PC-3 (cell line): Measurements from ENCODE around the gene RBM18. TPM values are rescaled to one million over a fixed set of nuclear protein-coding genes. Genes with fewer than 3 reads are reported as not detected.

ENCODE experiments used
- ATAC-seq: fragments of 200-7000 bp; cut with Tn5 transposase; 2 replicates; pipeline ENCODE4 v1.9.1; 2020; ENCODE audit warnings: mild to moderate bottlenecking, moderate library complexity
- BruUV-seq: library from RNA; stranded (reverse); fragments of 400-500 nt; replicated peaks from 2 replicates; lab custom pipeline; 2021; lab: Mats Ljungman, UMichigan
- CTCF ChIA-PET: fragments of 300-600 bp; sonication (Branson Sonifier 250); formaldehyde crosslinking; loops from one replicate; lab custom pipeline; 2022; ENCODE audit warnings: antibody characterized with exemption; lab: Charles Lee
- POLR2A ChIA-PET: fragments of 300-600 bp; sonication (Branson Sonifier 250); formaldehyde crosslinking; loops from one replicate; lab custom pipeline; 2022; ENCODE audit warnings: antibody characterized with exemption; ENCODE audit not compliant: unreplicated experiment; lab: Charles Lee
- DNase-seq: peaks from one replicate; pipeline ENCODE4 v3.0.0-alpha.2; 2015
- H2AFZ ChIP-seq: fragments of 300-600 bp; sonication (generic); 2 replicates; pipeline ENCODE4 v1.6.0; 2016; ENCODE audit warnings: antibody characterized with exemption, low read length
- H3F3A ChIP-seq: fragments of 300-600 bp; sonication (generic); one replicate; pipeline ENCODE4 v1.6.0; 2017; ENCODE audit warnings: antibody characterized with exemption, low read length, control low read depth, mild to moderate bottlenecking; ENCODE audit not compliant: unreplicated experiment
- H3K27ac ChIP-seq: fragments of 300-600 bp; sonication (generic); 2 replicates; pipeline ENCODE4 v1.5.1; 2016; ENCODE audit warnings: mild to moderate bottlenecking, low read length
- H3K27me3 ChIP-seq: fragments of 300-600 bp; sonication (generic); 2 replicates; pipeline ENCODE4 v1.6.1; 2016; ENCODE audit warnings: low read length, mixed read lengths
- H3K36me3 ChIP-seq: fragments of 300-600 bp; sonication (generic); 2 replicates; pipeline ENCODE4 v1.6.1; 2016; ENCODE audit warnings: low read depth, mixed run types, low read length, mixed read lengths
- H3K4me1 ChIP-seq: fragments of 300-600 bp; sonication (generic); 2 replicates; pipeline ENCODE4 v1.5.1; 2016; ENCODE audit warnings: low read length; ENCODE audit not compliant: insufficient read depth
- H3K4me2 ChIP-seq: fragments of 300-600 bp; sonication (generic); 2 replicates; pipeline ENCODE4 v1.6.0; 2016; ENCODE audit warnings: low read length
- H3K4me3 ChIP-seq: fragments of 300-600 bp; sonication (generic); 2 replicates; pipeline ENCODE4 v1.5.1; 2016; ENCODE audit warnings: mild to moderate bottlenecking, low read length, mixed read lengths
- H3K79me2 ChIP-seq: fragments of 300-600 bp; sonication (generic); 2 replicates; pipeline ENCODE4 v1.6.1; 2017; ENCODE audit warnings: low read length, mixed read lengths
- H3K9ac ChIP-seq: fragments of 300-600 bp; sonication (generic); 2 replicates; pipeline ENCODE4 v1.6.0; 2016; ENCODE audit warnings: mild to moderate bottlenecking, low read length
- H3K9me2 ChIP-seq: fragments of 300-600 bp; sonication (generic); replicated peaks from 2 replicates; pipeline ENCODE4 v1.6.1; 2016; ENCODE audit warnings: mixed run types, low read length, mixed read lengths
- H3K9me3 ChIP-seq: fragments of 300-600 bp; sonication (generic); 2 replicates; pipeline ENCODE4 v1.6.1; 2016; ENCODE audit warnings: low read length, mixed read lengths
- H4K20me1 ChIP-seq: fragments of 300-600 bp; sonication (generic); 2 replicates; pipeline ENCODE4 v1.6.1; 2016; ENCODE audit warnings: low read length, mixed read lengths
- CTCF ChIP-seq: fragments of 300-600 bp; sonication (generic); conservative IDR thresholded peaks from 2 replicates; pipeline ENCODE4 v1.5.1; 2017; ENCODE audit warnings: antibody characterized with exemption, low read depth, mild to moderate bottlenecking, low read length
- EZH2 ChIP-seq: fragments of 300-600 bp; sonication (generic); IDR thresholded peaks from one replicate; pipeline ENCODE4 v1.6.1; 2017; ENCODE audit warnings: antibody characterized with exemption, mild to moderate bottlenecking, low read length; ENCODE audit not compliant: unreplicated experiment
- EZH2phosphoT487 ChIP-seq: fragments of 300-600 bp; sonication (generic); IDR thresholded peaks from 2 replicates; pipeline ENCODE4 v1.6.1; 2018; ENCODE audit warnings: mild to moderate bottlenecking, antibody characterized with exemption, low read length, borderline replicate concordance
- intact Hi-C: fragments of 100-400 bp; cut with micrococcal nuclease; formaldehyde crosslinking; loops from 2 replicates; pipeline ENCODE4 v1.9.0; 2023
- total RNA-seq: library from RNA; depleted of rRNA; stranded (reverse); fragments of >200 nt; gene quantifications from 2 replicates; pipeline ENCODE4 v1.2.3, GENCODE V29; 2014

RBM18 gene
- total RNA-seq, 1 experiment from 2014 or later: 8.3 TPM

DNA sequence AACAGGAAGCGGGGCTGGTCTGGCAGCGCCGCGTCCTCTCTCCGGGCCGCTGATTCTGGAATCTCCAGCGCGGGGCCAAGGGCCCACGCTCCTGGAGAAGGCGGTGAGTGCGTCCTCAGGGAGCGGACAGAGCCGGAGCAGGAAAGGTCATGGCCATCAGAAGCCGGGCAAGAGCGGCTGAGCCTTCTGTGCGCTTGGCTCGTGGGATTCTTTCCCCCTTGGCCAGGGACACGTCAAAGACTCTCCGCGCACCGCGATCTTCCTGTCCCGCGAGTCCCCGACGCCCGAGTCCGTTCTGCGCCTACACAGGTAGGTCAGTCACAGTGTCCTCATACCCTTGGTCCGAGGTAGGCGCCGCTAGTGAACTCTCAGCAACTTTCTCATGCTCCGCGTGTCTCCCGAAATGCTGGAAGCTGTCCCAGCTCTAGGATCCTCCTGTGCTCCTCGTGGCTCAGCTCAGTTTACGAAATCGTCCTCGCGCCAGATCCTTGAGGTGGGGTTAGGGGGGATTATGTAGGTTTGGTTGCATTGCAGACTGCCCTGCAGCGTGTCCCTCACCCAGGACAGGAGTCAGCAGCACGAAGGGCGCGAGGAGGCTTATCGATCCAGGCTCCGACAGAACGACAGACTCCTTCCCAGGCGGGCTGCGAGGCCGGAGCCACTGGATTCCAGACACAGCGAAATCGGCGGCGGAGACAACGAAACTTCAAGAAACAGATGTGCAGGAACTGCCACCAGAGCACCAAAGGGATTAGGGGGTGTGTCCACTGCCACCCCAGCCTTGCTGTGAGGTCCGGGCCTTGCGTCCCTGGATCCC, 44.6 kb downstream of the RBM18 start:
- no TSS peak for BruUV-seq
- POLR2A ChIA-PET: no interaction called here
- Histone ChIP-seq H3K9me3 (no peaks in the 10 kb centered on the region), H3K36me3 (no peaks in the 10 kb centered on the region), H2AFZ (no peak overlapping the region), H3K4me3 (no peak overlapping the region), H3K27me3 (no peaks in the 10 kb centered on the region), H3K4me1 (peaks cover 19% of the 10 kb centered on the region), H3K9me2 (no peaks in the 10 kb centered on the region), H3K4me2 (no peak overlapping the region), H3K27ac (no peak overlapping the region), H3K9ac (no peak overlapping the region), H4K20me1 (no peaks in the 10 kb centered on the region), H3K79me2 (no peaks in the 10 kb centered on the region), H3F3A (no peaks in the 10 kb centered on the region)
- ATAC-seq (no peak), DNase-seq (no peak)
- intact Hi-C loops: no loop called here
- CTCF ChIA-PET: no interaction called here
- no peak for TF ChIP-seq EZH2phosphoT487
- no peak for TF ChIP-seq CTCF
- no peak for TF ChIP-seq EZH2

GRCh38 chr9:122218935-122219855, 45.4 kb downstream of the RBM18 start:
- H2AFZ ChIP-seq: no peak overlapping the region
- ChIA-PET POLR2A (no interaction called here), CTCF (no interaction called here)
- no peak overlapping the region for H3K9ac ChIP-seq
- peaks cover 19% of the 10 kb centered on the region for H3K4me1 ChIP-seq
- no TSS peak for BruUV-seq
- no peak overlapping the region for H3K4me3 ChIP-seq
- no peaks in the 10 kb centered on the region for H4K20me1 ChIP-seq
- TF ChIP-seq EZH2phosphoT487: no peak
- no peak for TF ChIP-seq EZH2
- no peak for TF ChIP-seq CTCF
- no peaks in the 10 kb centered on the region for H3K27me3 ChIP-seq
- ATAC-seq: no peak
- no peaks in the 10 kb centered on the region for H3K79me2 ChIP-seq
- no peaks in the 10 kb centered on the region for H3F3A ChIP-seq
- no peaks in the 10 kb centered on the region for H3K9me2 ChIP-seq
- H3K4me2 ChIP-seq: no peak overlapping the region
- no peaks in the 10 kb centered on the region for H3K36me3 ChIP-seq
- intact Hi-C loops: no loop called here
- no peak overlapping the region for H3K27ac ChIP-seq
- no peak for DNase-seq
- no peaks in the 10 kb centered on the region for H3K9me3 ChIP-seq
